Fibroblast of lung (primary cell): Measurements from ENCODE around the gene SIRPG. TPM values are rescaled to one million over a fixed set of nuclear protein-coding genes. Genes with fewer than 3 reads are reported as not detected.

Experiments
- DNase-seq, 2 donors: peaks; one replicate each; pipeline versions ENCODE4 v3.0.0 to v3.0.0-alpha.2; 2010; ENCODE audit warnings: low read depth in 2 of 2
- H2AFZ ChIP-seq: 2 replicates; pipeline ENCODE4 v1.5.1; 2012; ENCODE audit warnings: low read length, control low read depth, inconsistent platforms
- H3K27ac ChIP-seq: 2 replicates; pipeline ENCODE4 v1.5.1; 2011; ENCODE audit warnings: low read length, control low read depth; ENCODE audit not compliant: insufficient read depth
- H3K27me3 ChIP-seq: 2 replicates; pipeline ENCODE4 v1.5.1; 2011; ENCODE audit warnings: mild to moderate bottlenecking, low read length; ENCODE audit not compliant: control insufficient read depth, insufficient read depth
- H3K36me3 ChIP-seq: 2 replicates; pipeline ENCODE4 v1.5.1; 2011; ENCODE audit warnings: low read length; ENCODE audit not compliant: control insufficient read depth, insufficient read depth
- H3K4me1 ChIP-seq: 2 replicates; pipeline ENCODE4 v1.5.1; 2011; ENCODE audit warnings: low read length; ENCODE audit not compliant: control insufficient read depth, insufficient read depth; ENCODE audit errors: extremely low read depth
- H3K4me2 ChIP-seq: 2 replicates; pipeline ENCODE4 v1.5.1; 2011; ENCODE audit warnings: low read length, control low read depth; ENCODE audit not compliant: insufficient read depth; ENCODE audit errors: extremely low read depth
- H3K4me3 ChIP-seq, 4 experiments: fragments of 200-600 bp in 1 of 4; sonication (generic) in 1 of 4; replicated peaks in 1 of 4; 2 replicates each; pipeline ENCODE4 v1.5.1; 2011 to 2016; ENCODE audit warnings: low read length in 4 of 4, low read depth in 3 of 4, mild to moderate bottlenecking in 3 of 4, control low read depth in 2 of 4, inconsistent platforms in 1 of 4, mixed read lengths in 1 of 4; ENCODE audit not compliant: insufficient read depth in 1 of 4; ENCODE audit errors: control extremely low read depth in 1 of 4
- H3K79me2 ChIP-seq: 2 replicates; pipeline ENCODE4 v1.5.1; 2012; ENCODE audit warnings: mild to moderate bottlenecking, low read length, inconsistent platforms; ENCODE audit not compliant: control insufficient read depth, insufficient read depth
- H3K9ac ChIP-seq: 2 replicates; pipeline ENCODE4 v1.5.1; 2011; ENCODE audit warnings: mild to moderate bottlenecking, low read length, control low read depth; ENCODE audit not compliant: insufficient read depth
- H3K9me3 ChIP-seq: 2 replicates; pipeline ENCODE4 v1.5.1; 2012; ENCODE audit warnings: low read depth, low read length; ENCODE audit not compliant: control insufficient read depth, insufficient read depth
- H4K20me1 ChIP-seq: 2 replicates; pipeline ENCODE4 v1.5.1; 2011; ENCODE audit warnings: low read length; ENCODE audit not compliant: control insufficient read depth, insufficient read depth; ENCODE audit errors: extremely low read depth
- CTCF ChIP-seq, 2 donors: IDR thresholded peaks in 1 of 2; conservative IDR thresholded peaks in 1 of 2; 1 replicate in 1 of 2; 2 replicates in 1 of 2; pipeline ENCODE4 v1.5.1; 2011 to 2012; ENCODE audit warnings: low read length in 2 of 2, control low read depth in 1 of 2, inconsistent platforms in 1 of 2, low read depth in 1 of 2, mild to moderate bottlenecking in 1 of 2
- EZH2 ChIP-seq: IDR thresholded peaks from 2 replicates; pipeline ENCODE4 v1.5.1; 2012; ENCODE audit warnings: low read length, control low read depth, mild to moderate bottlenecking; ENCODE audit errors: missing control alignments
- polyA plus RNA-seq, 2 donors: library from polyadenylated mRNA; depleted of rRNA in 1 of 2; stranded (reverse) in 1 of 2; unstranded in 1 of 2; fragments of >200 nt; gene quantifications; 2 replicates each; pipeline ENCODE4 v1.2.1, GENCODE V29; 2011 to 2012; ENCODE audit warnings: missing spikeins in 1 of 2
- total RNA-seq: library from RNA; depleted of rRNA; stranded (reverse); fragments of >200 nt; gene quantifications from 2 replicates; pipeline ENCODE4 v1.2.1, GENCODE V29; 2014

Gene SIRPG
- total and polyA plus RNA-seq, 2 donors (not counting 1 experiment from before 2014, with no cell fraction given): not detected

- no peak for DNase-seq
- Histone ChIP-seq H3K79me2 (no peaks in the 10 kb centered on the region), H3K27ac (no peak overlapping the region), H3K4me3 (no peak overlapping the region), H3K9me3 (no peaks in the 10 kb centered on the region), H3K36me3 (no peaks in the 10 kb centered on the region), H3K27me3 (no peaks in the 10 kb centered on the region), H2AFZ (no peak overlapping the region), H3K4me2 (no peak overlapping the region), H3K9ac (no peak overlapping the region), H3K4me1 (no peaks in the 10 kb centered on the region), H4K20me1 (no peaks in the 10 kb centered on the region)
- TF ChIP-seq CTCF (conservative IDR thresholded peaks at IDR 0.05 in 1 of 2, IDR thresholded peaks at IDR 0.05 in 1 of 2; ENCODE audit: low read depth in 1 of 2, low read length in 2 of 2) (no peak), EZH2 (no peak)
These were observed 78.1 kb downstream of the SIRPG start for GRCh38 chr20:1579488-1579887.

Other genes starting within 250 kb of the SIRPG start
- gene NSFL1C, start 190.9 kb downstream of the SIRPG start, total RNA-seq: 14.4 and 17.8 TPM in 2 replicates
- 24.3 and 32.1 TPM in 2 replicates for gene NSFL1C, start 190.9 kb downstream of the SIRPG start, polyA plus RNA-seq
- gene SIRPB2, start 166.4 kb downstream of the SIRPG start, total RNA-seq: not detected in 2 replicates
- not detected in 2 replicates for gene SIRPB2, start 166.4 kb downstream of the SIRPG start, polyA plus RNA-seq
- not detected in 2 replicates for gene SIRPD, start 100.1 kb downstream of the SIRPG start, total RNA-seq
- gene SIRPD, start 100.1 kb downstream of the SIRPG start, polyA plus RNA-seq: not detected in 2 replicates
- gene SIRPB1, start 37.8 kb downstream of the SIRPG start, total RNA-seq: 0.17 and 1.0 TPM in 2 replicates
- not detected in 2 replicates for gene SIRPB1, start 37.8 kb downstream of the SIRPG start, polyA plus RNA-seq
- 14.1 and 25.1 TPM in 2 replicates for gene SIRPA, start 237.6 kb upstream of the SIRPG start, total RNA-seq
- gene SIRPA, start 237.6 kb upstream of the SIRPG start, polyA plus RNA-seq: 26.6 and 50.5 TPM in 2 replicates